SK-N-SH (cell line): ENCODE results near the gene NEUROG1. TPM values are rescaled to one million over a fixed set of nuclear protein-coding genes. Genes with fewer than 3 reads are reported as not detected.

ENCODE experiments used
- CTCF ChIA-PET: fragments of 300-600, 350-600 bp; formaldehyde crosslinking; extraction: SDS; loops from one replicate; lab custom pipeline; 2021; lab: Yijun Ruan, JAX
- POLR2A ChIA-PET: fragments of 350-600 bp; sonication (Branson Sonifier 250); formaldehyde crosslinking; extraction: SDS; loops from one replicate; lab custom pipeline; 2020; ENCODE audit warnings: antibody characterized with exemption, inconsistent platforms; lab: Yijun Ruan, JAX
- DNase-seq: peaks from one replicate; pipeline ENCODE4 v3.0.0; 2012
- H2AFZ ChIP-seq: fragments of 200-600 bp; sonication (generic); 2 replicates; pipeline ENCODE4 v1.8.1; 2016; ENCODE audit warnings: antibody characterized with exemption, mild to moderate bottlenecking, low read depth
- H3F3A ChIP-seq: fragments of 200-600 bp; sonication (generic); replicated peaks from 2 replicates; pipeline ENCODE3; 2016; ENCODE audit warnings: antibody characterized with exemption, mild to moderate bottlenecking; ENCODE audit not compliant: insufficient read depth
- H3K27ac ChIP-seq, 2 experiments: fragments of 200-500 bp in 1 of 2; fragments of 200-600 bp in 1 of 2; sonication (Bioruptor generic) in 1 of 2; sonication (generic), shearing (Covaris generic) in 1 of 2; 2 replicates each; pipeline versions ENCODE4 v1.5.1 to v1.6.1; 2014 to 2016; ENCODE audit warnings: low read depth in 2 of 2, inconsistent platforms in 1 of 2, low read length in 1 of 2, mild to moderate bottlenecking in 1 of 2, mixed read lengths in 1 of 2
- H3K27me3 ChIP-seq: fragments of 200-600 bp; sonication (generic), shearing (Covaris generic); 2 replicates; pipeline ENCODE4 v1.6.1; 2016; ENCODE audit warnings: mixed run types; ENCODE audit not compliant: insufficient read depth
- H3K36me3 ChIP-seq, 2 experiments: fragments of 200-500 bp in 1 of 2; fragments of 200-600 bp in 1 of 2; sonication (Bioruptor generic) in 1 of 2; sonication (generic) in 1 of 2; replicated peaks in 1 of 2; 2 replicates each; pipeline versions ENCODE3 to v1.5.1; 2014 to 2016; ENCODE audit warnings: low read length in 1 of 2, mild to moderate bottlenecking in 1 of 2; ENCODE audit not compliant: insufficient read depth in 2 of 2, control insufficient read depth in 1 of 2
- H3K4me1 ChIP-seq, 2 experiments: fragments of 200-500 bp in 1 of 2; fragments of 200-600 bp in 1 of 2; sonication (Bioruptor generic) in 1 of 2; sonication (generic), shearing (Covaris generic) in 1 of 2; 2 replicates each; pipeline versions ENCODE4 v1.5.1 to v1.6.1; 2014 to 2016; ENCODE audit warnings: low read depth in 1 of 2, low read length in 1 of 2, mixed run types in 1 of 2; ENCODE audit not compliant: insufficient read depth in 2 of 2, control insufficient read depth in 1 of 2
- H3K4me2 ChIP-seq: fragments of 200-600 bp; sonication (generic), shearing (Covaris generic); 2 replicates; pipeline ENCODE4 v1.6.1; 2017; ENCODE audit warnings: mixed run types
- H3K4me3 ChIP-seq, 2 experiments: fragments of 200-500 bp in 1 of 2; fragments of 200-600 bp in 1 of 2; sonication (Bioruptor generic) in 1 of 2; sonication (generic), shearing (Covaris generic) in 1 of 2; 2 replicates each; pipeline versions ENCODE4 v1.5.1 to v1.8.1; 2014 to 2016; ENCODE audit warnings: low read depth in 2 of 2, inconsistent platforms in 1 of 2, low read length in 1 of 2, mild to moderate bottlenecking in 1 of 2, mixed read lengths in 1 of 2, moderate library complexity in 1 of 2
- H3K79me2 ChIP-seq: fragments of 200-600 bp; sonication (generic); 2 replicates; pipeline ENCODE4 v1.8.1; 2017; ENCODE audit warnings: mild to moderate bottlenecking; ENCODE audit not compliant: insufficient read depth
- H3K9ac ChIP-seq: fragments of 200-600 bp; sonication (generic); 2 replicates; pipeline ENCODE4 v1.6.1; 2017; ENCODE audit warnings: mixed run types
- H3K9me2 ChIP-seq: fragments of 200-600 bp; sonication (generic); 2 replicates; pipeline ENCODE4 v1.6.1; 2017; ENCODE audit warnings: mixed run types
- H3K9me3 ChIP-seq: fragments of 200-600 bp; sonication (generic); 2 replicates; pipeline ENCODE4 v1.6.1; 2017; ENCODE audit warnings: mixed run types, mild to moderate bottlenecking, moderate library complexity
- H4K20me1 ChIP-seq: fragments of 200-600 bp; sonication (generic); 2 replicates; pipeline ENCODE4 v1.6.1; 2017; ENCODE audit warnings: mild to moderate bottlenecking, mixed run types; ENCODE audit not compliant: insufficient read depth
- ELF1 ChIP-seq: IDR thresholded peaks from 2 replicates; pipeline ENCODE4 v1.4.0; 2012
- EP300 ChIP-seq, 2 experiments: IDR thresholded peaks; 2 replicates each; pipeline versions ENCODE4 v1.4.0 to v1.6.1; 2012; ENCODE audit warnings: borderline replicate concordance in 1 of 2, low read depth in 1 of 2, low read length in 1 of 2
- EZH2phosphoT487 ChIP-seq: fragments of 200-600 bp; sonication (generic); IDR thresholded peaks from 2 replicates; pipeline ENCODE4 v1.6.1; 2017; ENCODE audit warnings: low read depth, mixed run types, mild to moderate bottlenecking, antibody characterized with exemption, moderate library complexity, borderline replicate concordance
- FOSL2 ChIP-seq: IDR thresholded peaks from 2 replicates; pipeline ENCODE4 v1.4.0; 2012; ENCODE audit warnings: low read depth, mild to moderate bottlenecking, moderate library complexity, borderline replicate concordance
- GABPA ChIP-seq: IDR thresholded peaks from 2 replicates; pipeline ENCODE4 v1.4.0; 2012; ENCODE audit warnings: low read depth, mild to moderate bottlenecking
- MEF2A ChIP-seq: IDR thresholded peaks from 2 replicates; pipeline ENCODE4 v1.4.0; 2012; ENCODE audit warnings: low read depth, borderline replicate concordance
- NFIC ChIP-seq: IDR thresholded peaks from 2 replicates; pipeline ENCODE4 v1.4.0; 2012; ENCODE audit warnings: borderline replicate concordance
- NRF1 ChIP-seq: IDR thresholded peaks from 2 replicates; pipeline ENCODE4 v1.6.1; 2012; ENCODE audit warnings: low read depth, mild to moderate bottlenecking, low read length
- RAD21 ChIP-seq: IDR thresholded peaks from 2 replicates; pipeline ENCODE4 v1.6.1; 2012; ENCODE audit warnings: mild to moderate bottlenecking, low read length
- RFX5 ChIP-seq: IDR thresholded peaks from 2 replicates; pipeline ENCODE4 v1.6.1; 2012; ENCODE audit warnings: mild to moderate bottlenecking, improper control_type of control experiment, low read length
- RXRA ChIP-seq: IDR thresholded peaks from 2 replicates; pipeline ENCODE4 v1.4.0; 2012; ENCODE audit warnings: low read depth, mild to moderate bottlenecking, borderline replicate concordance
- SIN3A ChIP-seq: IDR thresholded peaks from 2 replicates; pipeline ENCODE4 v1.6.1; 2012; ENCODE audit warnings: low read depth, mild to moderate bottlenecking, low read length, moderate library complexity, borderline replicate concordance
- SMC3 ChIP-seq: IDR thresholded peaks from 2 replicates; pipeline ENCODE4 v1.6.1; 2012; ENCODE audit warnings: low read depth, low read length, improper control_type of control experiment
- TAF1 ChIP-seq: IDR thresholded peaks from 2 replicates; pipeline ENCODE4 v1.6.1; 2012; ENCODE audit warnings: low read depth, mild to moderate bottlenecking, low read length, moderate library complexity, borderline replicate concordance
- TCF12 ChIP-seq: IDR thresholded peaks from 2 replicates; pipeline ENCODE4 v1.4.0; 2012
- WGBS: methylation state at CpG from one replicate; pipeline ENCODE4 v1.1.6; 2017; ENCODE audit warnings: low lambda C conversion rate; 5-methylcytosine and 5-hydroxymethylcytosine counted together
- polyA plus RNA-seq, 3 experiments: library from polyadenylated mRNA; depleted of rRNA; stranded (reverse); fragments of >200 nt; gene quantifications; 2 replicates each; pipeline ENCODE4 v1.2.3, GENCODE V29; 2012
- TF ChIP-seq, protein P1 (sequence below): IDR thresholded peaks from 2 replicates; pipeline ENCODE4; 2012
- TF ChIP-seq, protein P2 (sequence below): IDR thresholded peaks from 2 replicates; pipeline ENCODE4 v1.6.1; 2012; ENCODE audit warnings: mild to moderate bottlenecking, low read depth, low read length, moderate library complexity
- TF ChIP-seq, protein P3 (sequence below): fragments of 150-350 bp; IDR thresholded peaks from 2 replicates; pipeline ENCODE4 v1.6.1; 2017; ENCODE audit warnings: antibody characterized with exemption, low read length, low read depth, borderline replicate concordance
- TF ChIP-seq, protein P4 (sequence below): IDR thresholded peaks from 2 replicates; pipeline ENCODE4 v1.4.0; 2012; ENCODE audit warnings: low read depth

NEUROG1 gene, protein sequence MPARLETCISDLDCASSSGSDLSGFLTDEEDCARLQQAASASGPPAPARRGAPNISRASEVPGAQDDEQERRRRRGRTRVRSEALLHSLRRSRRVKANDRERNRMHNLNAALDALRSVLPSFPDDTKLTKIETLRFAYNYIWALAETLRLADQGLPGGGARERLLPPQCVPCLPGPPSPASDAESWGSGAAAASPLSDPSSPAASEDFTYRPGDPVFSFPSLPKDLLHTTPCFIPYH
- polyA plus RNA-seq (2012; rRNA removed) = not detected in 2 replicates
- not detected in 2 replicates for polyA plus RNA-seq (2012; cell fraction: cytosol; rRNA removed)
- not detected in 2 replicates for polyA plus RNA-seq (2012; cell fraction: nucleus; rRNA removed)

DNA sequence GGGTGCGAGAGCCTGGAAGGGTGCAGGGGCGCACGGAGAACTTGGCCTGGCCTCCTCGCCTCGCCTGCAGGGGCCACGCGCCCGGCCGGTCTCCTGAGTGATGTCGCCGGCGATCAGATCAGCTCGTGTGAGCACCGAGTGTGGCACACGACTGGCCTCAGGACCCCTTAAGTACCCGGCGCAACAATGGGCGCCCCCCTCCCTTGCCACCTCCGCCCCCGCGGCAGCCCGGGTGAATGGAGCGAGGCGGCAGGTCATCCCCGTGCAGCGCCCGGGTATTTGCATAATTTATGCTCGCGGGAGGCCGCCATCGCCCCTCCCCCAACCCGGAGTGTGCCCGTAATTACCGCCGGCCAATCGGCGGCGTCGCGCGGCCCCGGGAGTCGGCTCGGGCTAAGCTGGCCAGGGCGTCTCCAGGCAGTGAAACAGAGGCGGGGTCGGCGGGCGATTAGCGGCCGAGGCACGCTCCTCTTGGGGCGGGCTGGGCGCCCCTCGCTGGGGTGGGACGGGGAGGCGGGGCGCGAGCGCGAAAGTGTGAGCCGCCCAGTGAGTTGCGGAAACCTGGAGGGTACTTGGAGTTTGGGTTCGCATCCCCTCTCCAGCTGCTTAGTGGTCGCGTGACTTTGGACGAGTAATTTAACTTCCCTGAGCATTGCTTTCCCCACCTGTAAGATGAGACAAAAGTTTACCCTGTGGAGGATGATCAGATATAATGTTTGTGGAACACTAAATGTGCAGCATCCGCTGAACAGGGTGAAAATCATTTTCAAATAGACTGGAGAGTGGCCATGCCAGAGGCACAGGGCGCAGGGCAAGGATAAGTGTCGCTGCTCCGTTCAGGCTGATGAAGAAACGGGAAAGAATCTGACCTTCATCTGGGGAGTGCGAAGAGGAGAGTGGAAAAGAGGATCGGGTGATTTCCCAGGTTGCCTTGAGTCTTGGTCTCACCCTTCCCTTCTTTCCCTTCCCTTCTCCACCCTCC lies at the start of gene NEUROG1:
Gene NEUROG1 (minus strand): TSS at position 145 of the 982 bp plus-strand sequence. CDS start 274 bp downstream, outside the sequence.
- no peaks in the 10 kb centered on the region for H3K9me2 ChIP-seq
- ChIA-PET CTCF (interaction anchor here (1.1 to 1.2 kb wide), 3 partner anchors 16 to 80 kb away, joined by 3 to 4 read pairs (median 3); no protein-coding TSS in a partner anchor), POLR2A (no interaction called here)
- H3K4me3 ChIP-seq = no peak within 1 kb of the TSS
- no peak within 1 kb of the TSS for H3K9ac ChIP-seq
- no peak for TF ChIP-seq ELF1
- TF ChIP-seq MEF2A = no peak
- no peak for TF ChIP-seq NRF1
- no peak for TF ChIP-seq RAD21
- TF ChIP-seq, protein P1, sequence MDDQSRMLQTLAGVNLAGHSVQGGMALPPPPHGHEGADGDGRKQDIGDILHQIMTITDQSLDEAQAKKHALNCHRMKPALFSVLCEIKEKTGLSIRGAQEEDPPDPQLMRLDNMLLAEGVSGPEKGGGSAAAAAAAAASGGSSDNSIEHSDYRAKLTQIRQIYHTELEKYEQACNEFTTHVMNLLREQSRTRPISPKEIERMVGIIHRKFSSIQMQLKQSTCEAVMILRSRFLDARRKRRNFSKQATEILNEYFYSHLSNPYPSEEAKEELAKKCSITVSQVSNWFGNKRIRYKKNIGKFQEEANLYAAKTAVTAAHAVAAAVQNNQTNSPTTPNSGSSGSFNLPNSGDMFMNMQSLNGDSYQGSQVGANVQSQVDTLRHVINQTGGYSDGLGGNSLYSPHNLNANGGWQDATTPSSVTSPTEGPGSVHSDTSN = no peak
- no peak for TF ChIP-seq GABPA
- TF ChIP-seq, protein P2, sequence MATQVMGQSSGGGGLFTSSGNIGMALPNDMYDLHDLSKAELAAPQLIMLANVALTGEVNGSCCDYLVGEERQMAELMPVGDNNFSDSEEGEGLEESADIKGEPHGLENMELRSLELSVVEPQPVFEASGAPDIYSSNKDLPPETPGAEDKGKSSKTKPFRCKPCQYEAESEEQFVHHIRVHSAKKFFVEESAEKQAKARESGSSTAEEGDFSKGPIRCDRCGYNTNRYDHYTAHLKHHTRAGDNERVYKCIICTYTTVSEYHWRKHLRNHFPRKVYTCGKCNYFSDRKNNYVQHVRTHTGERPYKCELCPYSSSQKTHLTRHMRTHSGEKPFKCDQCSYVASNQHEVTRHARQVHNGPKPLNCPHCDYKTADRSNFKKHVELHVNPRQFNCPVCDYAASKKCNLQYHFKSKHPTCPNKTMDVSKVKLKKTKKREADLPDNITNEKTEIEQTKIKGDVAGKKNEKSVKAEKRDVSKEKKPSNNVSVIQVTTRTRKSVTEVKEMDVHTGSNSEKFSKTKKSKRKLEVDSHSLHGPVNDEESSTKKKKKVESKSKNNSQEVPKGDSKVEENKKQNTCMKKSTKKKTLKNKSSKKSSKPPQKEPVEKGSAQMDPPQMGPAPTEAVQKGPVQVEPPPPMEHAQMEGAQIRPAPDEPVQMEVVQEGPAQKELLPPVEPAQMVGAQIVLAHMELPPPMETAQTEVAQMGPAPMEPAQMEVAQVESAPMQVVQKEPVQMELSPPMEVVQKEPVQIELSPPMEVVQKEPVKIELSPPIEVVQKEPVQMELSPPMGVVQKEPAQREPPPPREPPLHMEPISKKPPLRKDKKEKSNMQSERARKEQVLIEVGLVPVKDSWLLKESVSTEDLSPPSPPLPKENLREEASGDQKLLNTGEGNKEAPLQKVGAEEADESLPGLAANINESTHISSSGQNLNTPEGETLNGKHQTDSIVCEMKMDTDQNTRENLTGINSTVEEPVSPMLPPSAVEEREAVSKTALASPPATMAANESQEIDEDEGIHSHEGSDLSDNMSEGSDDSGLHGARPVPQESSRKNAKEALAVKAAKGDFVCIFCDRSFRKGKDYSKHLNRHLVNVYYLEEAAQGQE = no peak
- no peak for TF ChIP-seq FOSL2
- no peak for TF ChIP-seq RFX5
- TF ChIP-seq EZH2phosphoT487 = no peak
- no peak for TF ChIP-seq SMC3
- no peak for TF ChIP-seq TCF12
- no peak for TF ChIP-seq NFIC
- no peak for TF ChIP-seq EP300 (IDR thresholded peaks at IDR 0.05; ENCODE audit: borderline replicate concordance in 1 of 2, low read depth in 1 of 2, low read length in 1 of 2)
- TF ChIP-seq SIN3A = no peak
- TF ChIP-seq TAF1 = no peak
- no peak for TF ChIP-seq RXRA
- TF ChIP-seq, protein P3, sequence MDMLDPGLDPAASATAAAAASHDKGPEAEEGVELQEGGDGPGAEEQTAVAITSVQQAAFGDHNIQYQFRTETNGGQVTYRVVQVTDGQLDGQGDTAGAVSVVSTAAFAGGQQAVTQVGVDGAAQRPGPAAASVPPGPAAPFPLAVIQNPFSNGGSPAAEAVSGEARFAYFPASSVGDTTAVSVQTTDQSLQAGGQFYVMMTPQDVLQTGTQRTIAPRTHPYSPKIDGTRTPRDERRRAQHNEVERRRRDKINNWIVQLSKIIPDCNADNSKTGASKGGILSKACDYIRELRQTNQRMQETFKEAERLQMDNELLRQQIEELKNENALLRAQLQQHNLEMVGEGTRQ = no peak
- TF ChIP-seq, protein P4, sequence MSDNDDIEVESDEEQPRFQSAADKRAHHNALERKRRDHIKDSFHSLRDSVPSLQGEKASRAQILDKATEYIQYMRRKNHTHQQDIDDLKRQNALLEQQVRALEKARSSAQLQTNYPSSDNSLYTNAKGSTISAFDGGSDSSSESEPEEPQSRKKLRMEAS = no peak
- H3K79me2 ChIP-seq = no peaks in the 10 kb centered on the region
- no peak within 1 kb of the TSS for H3K27ac ChIP-seq
- no peaks in the 10 kb centered on the region for H4K20me1 ChIP-seq
- peak; percentile 61 for DNase-seq
- no peaks in the 10 kb centered on the region for H3F3A ChIP-seq
- 9% methylated on average over 12 of the region's 74 CpGs for WGBS
- H3K27me3 ChIP-seq = peaks cover 83% of the 10 kb centered on the region
- H3K4me1 ChIP-seq = no peaks in the 10 kb centered on the region
- no peaks in the 10 kb centered on the region for H3K36me3 ChIP-seq
- H2AFZ ChIP-seq = no peak within 1 kb of the TSS
- H3K9me3 ChIP-seq = no peaks in the 10 kb centered on the region
- no peak within 1 kb of the TSS for H3K4me2 ChIP-seq
